Esophagus squamous epithelium (tissue), 4 donors: Measurements from ENCODE around the gene DOCK1.

Experiments
- POLR2A ChIP-seq, 4 donors: fragments of 450-650 bp; IDR thresholded peaks; one replicate each; pipeline ENCODE4 v1.6.1; 2017; ENCODE audit warnings: antibody characterized with exemption in 4 of 4, mild to moderate bottlenecking in 4 of 4, moderate library complexity in 3 of 4
- TF ChIP-seq, protein P1 (sequence below), 6 experiments: fragments of 450-650 bp in 4 of 6; fragments of 200-600 bp in 2 of 6; sonication (generic) in 2 of 6; IDR thresholded peaks; one replicate each; pipeline ENCODE4 v1.5.1; 2016 to 2019; ENCODE audit warnings: antibody characterized with exemption in 6 of 6, mild to moderate bottlenecking in 4 of 6, moderate library complexity in 4 of 6

- TF ChIP-seq, protein P1, sequence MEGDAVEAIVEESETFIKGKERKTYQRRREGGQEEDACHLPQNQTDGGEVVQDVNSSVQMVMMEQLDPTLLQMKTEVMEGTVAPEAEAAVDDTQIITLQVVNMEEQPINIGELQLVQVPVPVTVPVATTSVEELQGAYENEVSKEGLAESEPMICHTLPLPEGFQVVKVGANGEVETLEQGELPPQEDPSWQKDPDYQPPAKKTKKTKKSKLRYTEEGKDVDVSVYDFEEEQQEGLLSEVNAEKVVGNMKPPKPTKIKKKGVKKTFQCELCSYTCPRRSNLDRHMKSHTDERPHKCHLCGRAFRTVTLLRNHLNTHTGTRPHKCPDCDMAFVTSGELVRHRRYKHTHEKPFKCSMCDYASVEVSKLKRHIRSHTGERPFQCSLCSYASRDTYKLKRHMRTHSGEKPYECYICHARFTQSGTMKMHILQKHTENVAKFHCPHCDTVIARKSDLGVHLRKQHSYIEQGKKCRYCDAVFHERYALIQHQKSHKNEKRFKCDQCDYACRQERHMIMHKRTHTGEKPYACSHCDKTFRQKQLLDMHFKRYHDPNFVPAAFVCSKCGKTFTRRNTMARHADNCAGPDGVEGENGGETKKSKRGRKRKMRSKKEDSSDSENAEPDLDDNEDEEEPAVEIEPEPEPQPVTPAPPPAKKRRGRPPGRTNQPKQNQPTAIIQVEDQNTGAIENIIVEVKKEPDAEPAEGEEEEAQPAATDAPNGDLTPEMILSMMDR (IDR thresholded peaks at IDR 0.05) = no peak
- TF ChIP-seq POLR2A (IDR thresholded peaks at IDR 0.05) = no peak
Measured at GRCh38 chr10:127179612-127180250, 274.5 kb downstream of the DOCK1 start.
